ENCODE results near the gene TRDMT1. TPM values are rescaled to one million over a fixed set of nuclear protein-coding genes. Genes with fewer than 3 reads are reported as not detected.

Gene TRDMT1
- total and polyA plus RNA-seq, 4 donors = 2.5 to 25.9 (median 6.5) TPM

DNA sequence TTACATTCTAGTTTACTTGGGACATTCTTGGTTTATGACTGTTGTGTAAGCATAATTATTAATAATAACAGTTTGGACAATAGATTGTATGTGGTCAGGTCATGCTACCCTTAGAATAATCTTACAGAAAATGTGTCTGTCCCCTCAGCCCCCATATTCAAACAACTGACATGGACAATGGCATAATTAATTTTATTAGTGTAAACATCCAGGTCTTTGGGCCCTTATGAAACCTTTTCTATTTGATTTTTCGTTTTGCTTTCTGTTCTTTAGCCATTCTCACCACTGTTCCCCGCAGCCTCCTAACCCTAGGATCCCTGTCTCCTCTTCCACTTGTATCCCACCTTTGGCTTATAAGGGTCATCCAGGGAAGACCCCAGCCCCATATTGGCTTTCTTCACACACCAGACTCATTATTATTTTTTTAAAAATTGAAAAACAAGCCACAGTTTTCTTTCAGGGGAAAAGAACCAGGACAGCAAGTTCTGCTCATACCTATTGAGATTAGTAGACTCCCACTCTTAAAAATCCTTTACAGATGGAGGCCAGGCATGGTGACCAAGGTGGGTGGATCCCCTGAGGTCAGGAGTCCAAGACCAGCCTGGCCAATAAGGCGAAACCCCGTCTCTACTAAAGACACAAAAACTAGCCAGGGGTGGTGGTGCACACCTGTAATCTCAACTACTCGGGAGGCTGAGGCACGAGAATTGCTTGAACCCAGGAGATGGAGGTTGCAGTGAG is 38.0 kb upstream of the TRDMT1 start:
- H3K4me3 ChIP-seq = no peak overlapping the region
- H3K27me3 ChIP-seq (ENCODE audit: control insufficient read depth in 3 of 3, insufficient read depth in 3 of 3, low read length in 2 of 3) = no peaks in the 10 kb centered on the region
- 86 to 91% methylated on average over 6 of the region's 6 CpGs for WGBS, 2 donors
- ATAC-seq (ENCODE audit: insufficient read depth, low FRiP score) = no peak
- no peak overlapping the region for H3K27ac ChIP-seq (ENCODE audit: low read depth in 1 of 2, low read length in 1 of 2)
- H3K4me1 ChIP-seq (ENCODE audit: control insufficient read depth in 5 of 5, insufficient read depth in 5 of 5, low read length in 5 of 5) = peaks cover 0 to 4% (median 0%) of the 10 kb centered on the region in 5 donors
- no peak for DNase-seq
- no peak overlapping the region for H3K9ac ChIP-seq (ENCODE audit: insufficient read depth in 1 of 2, low read length in 2 of 2)
- TF ChIP-seq, protein P1, sequence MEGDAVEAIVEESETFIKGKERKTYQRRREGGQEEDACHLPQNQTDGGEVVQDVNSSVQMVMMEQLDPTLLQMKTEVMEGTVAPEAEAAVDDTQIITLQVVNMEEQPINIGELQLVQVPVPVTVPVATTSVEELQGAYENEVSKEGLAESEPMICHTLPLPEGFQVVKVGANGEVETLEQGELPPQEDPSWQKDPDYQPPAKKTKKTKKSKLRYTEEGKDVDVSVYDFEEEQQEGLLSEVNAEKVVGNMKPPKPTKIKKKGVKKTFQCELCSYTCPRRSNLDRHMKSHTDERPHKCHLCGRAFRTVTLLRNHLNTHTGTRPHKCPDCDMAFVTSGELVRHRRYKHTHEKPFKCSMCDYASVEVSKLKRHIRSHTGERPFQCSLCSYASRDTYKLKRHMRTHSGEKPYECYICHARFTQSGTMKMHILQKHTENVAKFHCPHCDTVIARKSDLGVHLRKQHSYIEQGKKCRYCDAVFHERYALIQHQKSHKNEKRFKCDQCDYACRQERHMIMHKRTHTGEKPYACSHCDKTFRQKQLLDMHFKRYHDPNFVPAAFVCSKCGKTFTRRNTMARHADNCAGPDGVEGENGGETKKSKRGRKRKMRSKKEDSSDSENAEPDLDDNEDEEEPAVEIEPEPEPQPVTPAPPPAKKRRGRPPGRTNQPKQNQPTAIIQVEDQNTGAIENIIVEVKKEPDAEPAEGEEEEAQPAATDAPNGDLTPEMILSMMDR (IDR thresholded peaks at IDR 0.05; ENCODE audit: control extremely low read depth, extremely low read depth) = no peak
- peaks cover 0 to 5% (median 2%) of the 10 kb centered on the region in 4 donors for H3K9me3 ChIP-seq (ENCODE audit: control insufficient read depth in 4 of 4, insufficient read depth in 3 of 4, low read length in 3 of 4)
- H3K36me3 ChIP-seq (ENCODE audit: control insufficient read depth in 4 of 4, insufficient read depth in 4 of 4, low read length in 4 of 4) = peaks cover 6 to 36% (median 19%) of the 10 kb centered on the region in 4 donors

DNA sequence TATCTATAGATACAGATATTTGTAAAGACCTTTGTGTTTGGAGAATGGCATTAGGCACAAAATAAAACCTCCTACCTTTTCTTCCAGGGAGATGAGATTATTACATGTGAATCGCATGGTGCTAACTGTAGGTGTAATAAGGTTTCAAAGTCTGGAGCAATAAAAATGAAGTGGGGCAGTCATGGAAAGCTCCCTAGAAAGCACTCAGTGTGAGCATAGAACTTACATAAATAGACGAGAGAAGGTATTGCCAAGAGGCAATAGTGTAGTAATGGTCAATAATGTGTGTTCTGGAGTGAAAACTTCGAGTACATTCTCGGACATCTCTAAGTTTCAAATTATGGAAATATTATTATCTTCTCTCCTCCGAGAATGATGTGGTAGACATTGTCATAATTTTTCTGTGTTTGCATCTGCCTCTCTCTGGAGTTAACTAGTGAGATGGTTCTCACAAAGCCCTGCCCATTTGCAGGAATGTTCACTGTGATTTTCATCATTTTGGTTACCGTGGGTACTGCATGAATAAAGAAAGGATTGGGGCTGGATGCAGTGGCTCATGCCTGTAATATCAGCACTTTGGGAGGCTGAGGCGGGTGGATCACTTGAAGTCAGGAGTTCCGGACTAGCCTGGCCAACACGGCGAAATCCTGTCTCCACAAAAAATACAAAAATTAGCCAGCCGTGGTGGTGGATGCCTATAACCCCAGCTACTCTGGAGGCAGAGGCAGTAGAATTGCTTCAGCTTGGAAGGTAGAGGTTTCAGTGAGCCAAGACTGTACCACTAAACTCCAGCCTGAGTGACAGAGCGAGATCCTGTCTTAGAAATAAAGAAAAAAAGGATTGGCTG is 37.2 kb upstream of the TRDMT1 start:
- peaks cover 0 to 6% (median under 1%) of the 10 kb centered on the region in 5 donors for H3K4me1 ChIP-seq (ENCODE audit: control insufficient read depth in 5 of 5, insufficient read depth in 5 of 5, low read length in 5 of 5)
- H3K27me3 ChIP-seq (ENCODE audit: control insufficient read depth in 3 of 3, insufficient read depth in 3 of 3, low read length in 2 of 3) = no peaks in the 10 kb centered on the region
- peaks cover 0 to 5% (median 2%) of the 10 kb centered on the region in 4 donors for H3K9me3 ChIP-seq (ENCODE audit: control insufficient read depth in 4 of 4, insufficient read depth in 3 of 4, low read length in 3 of 4)
- TF ChIP-seq, protein P1 (IDR thresholded peaks at IDR 0.05; ENCODE audit: control extremely low read depth, extremely low read depth) = no peak
- H3K36me3 ChIP-seq (ENCODE audit: control insufficient read depth in 4 of 4, insufficient read depth in 4 of 4, low read length in 4 of 4) = peaks cover 8 to 45% (median 26%) of the 10 kb centered on the region in 4 donors
- WGBS, 2 donors = 57 to 80% methylated on average over 12 of the region's 12 CpGs
- H3K9ac ChIP-seq (ENCODE audit: insufficient read depth in 1 of 2, low read length in 2 of 2) = no peak overlapping the region
- ATAC-seq (ENCODE audit: insufficient read depth, low FRiP score) (peak; percentile 45), DNase-seq (peak in 1 of 3 donors; percentile 52)
- H3K4me3 ChIP-seq = no peak overlapping the region
- peak overlapping the region in 1 of 2 donors; percentile 76 for H3K27ac ChIP-seq (ENCODE audit: low read depth in 1 of 2, low read length in 1 of 2)

DNA sequence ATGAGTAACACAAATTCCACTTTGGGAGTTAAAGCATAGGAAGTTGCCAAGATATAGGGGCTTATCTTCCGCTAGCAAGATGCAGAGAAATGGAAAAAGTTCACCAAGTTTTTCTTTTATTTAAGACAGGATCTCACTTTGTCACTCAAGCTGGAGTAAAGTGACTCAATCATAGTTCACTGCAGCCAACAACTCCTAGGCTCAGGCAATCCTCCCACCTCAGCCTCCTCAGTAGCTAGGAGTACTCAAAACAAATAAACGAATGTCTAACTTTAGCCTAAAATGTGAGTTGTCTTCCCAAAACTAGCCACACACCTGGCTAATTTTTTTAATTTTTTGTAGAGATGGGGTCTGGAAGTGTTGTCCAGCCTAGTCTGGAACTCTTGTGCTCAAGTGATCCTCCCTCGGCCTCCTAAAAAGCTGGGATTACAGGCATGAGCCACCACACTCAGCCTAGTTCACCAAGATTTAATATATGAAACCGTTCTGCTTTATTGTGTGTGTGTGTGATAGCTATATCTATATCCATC is 36.5 kb upstream of the TRDMT1 start:
- peaks cover 0 to 9% (median 5%) of the 10 kb centered on the region in 5 donors for H3K4me1 ChIP-seq (ENCODE audit: control insufficient read depth in 5 of 5, insufficient read depth in 5 of 5, low read length in 5 of 5)
- no peak overlapping the region for H3K27ac ChIP-seq (ENCODE audit: low read depth in 1 of 2, low read length in 1 of 2)
- WGBS, 2 donors = 85 to 89% methylated on average over 4 of the region's 4 CpGs
- H3K27me3 ChIP-seq (ENCODE audit: control insufficient read depth in 3 of 3, insufficient read depth in 3 of 3, low read length in 2 of 3) = no peaks in the 10 kb centered on the region
- no peak overlapping the region for H3K4me3 ChIP-seq
- TF ChIP-seq, protein P1 (IDR thresholded peaks at IDR 0.05; ENCODE audit: control extremely low read depth, extremely low read depth) = no peak
- peaks cover 8 to 52% (median 31%) of the 10 kb centered on the region in 4 donors for H3K36me3 ChIP-seq (ENCODE audit: control insufficient read depth in 4 of 4, insufficient read depth in 4 of 4, low read length in 4 of 4)
- ATAC-seq (ENCODE audit: insufficient read depth, low FRiP score) (no peak), DNase-seq (no peak)
- no peak overlapping the region for H3K9ac ChIP-seq (ENCODE audit: insufficient read depth in 1 of 2, low read length in 2 of 2)
- peaks cover 0 to 5% (median 2%) of the 10 kb centered on the region in 4 donors for H3K9me3 ChIP-seq (ENCODE audit: control insufficient read depth in 4 of 4, insufficient read depth in 3 of 4, low read length in 3 of 4)

All from lung (tissue), 12 donors.